Lung (tissue), 12 donors: ENCODE measurements around the gene USP48. TPM values are rescaled to one million over a fixed set of nuclear protein-coding genes. Genes with fewer than 3 reads are reported as not detected.
A peak's percentile ranks its signal among the peaks of the same experiment; 100 is the strongest.

Experiments used
- ATAC-seq: fragments of 200-7000 bp; cut with Tn5 transposase; one replicate; pipeline ENCODE4 v1.9.1; 2020; ENCODE audit warnings: moderate number of reproducible peaks; ENCODE audit not compliant: insufficient read depth, low FRiP score
- DNase-seq, 3 donors: peaks; one replicate each; pipeline ENCODE4 v3.0.0-alpha.2; 2013 to 2017
- H3K27ac ChIP-seq, 2 donors: one replicate each; pipeline ENCODE4 v1.5.1; 2013; ENCODE audit warnings: mild to moderate bottlenecking in 2 of 2, moderate library complexity in 2 of 2, control low read depth in 1 of 2, inconsistent platforms in 1 of 2, low read depth in 1 of 2, low read length in 1 of 2
- H3K27me3 ChIP-seq, 3 donors: one replicate each; pipeline ENCODE4 v1.5.1; 2013; ENCODE audit warnings: low read length in 2 of 3; ENCODE audit not compliant: control insufficient read depth in 3 of 3, insufficient read depth in 3 of 3
- H3K36me3 ChIP-seq, 4 donors: one replicate each; pipeline ENCODE4 v1.5.1; 2013; ENCODE audit warnings: low read length in 4 of 4, mild to moderate bottlenecking in 1 of 4, moderate library complexity in 1 of 4; ENCODE audit not compliant: control insufficient read depth in 4 of 4, insufficient read depth in 4 of 4
- H3K4me1 ChIP-seq, 5 donors: one replicate each; pipeline ENCODE4 v1.5.1; 2013; ENCODE audit warnings: low read length in 5 of 5, mild to moderate bottlenecking in 2 of 5, moderate library complexity in 1 of 5; ENCODE audit not compliant: control insufficient read depth in 5 of 5, insufficient read depth in 5 of 5
- H3K4me3 ChIP-seq: one replicate; pipeline ENCODE4 v1.5.1; 2013; ENCODE audit warnings: mild to moderate bottlenecking, control low read depth, moderate library complexity
- H3K9ac ChIP-seq, 2 donors: one replicate each; pipeline ENCODE4 v1.5.1; 2013; ENCODE audit warnings: low read length in 2 of 2, control low read depth in 1 of 2; ENCODE audit not compliant: insufficient read depth in 1 of 2
- H3K9me3 ChIP-seq, 4 donors: one replicate each; pipeline ENCODE4 v1.5.1; 2013; ENCODE audit warnings: low read length in 3 of 4, mild to moderate bottlenecking in 1 of 4, moderate library complexity in 1 of 4; ENCODE audit not compliant: control insufficient read depth in 4 of 4, insufficient read depth in 3 of 4
- WGBS, 2 donors: extraction: QIAGEN DNeasy Blood & Tissue Kit; methylation state at CpG; one replicate each; pipeline ENCODE4 v1.1.7; 2013; 5-methylcytosine and 5-hydroxymethylcytosine counted together
- polyA plus RNA-seq, 2 donors: library from polyadenylated mRNA; stranded (reverse); fragments of 200-250 nt; gene quantifications; one replicate each; pipeline ENCODE4 v1.2.1, GENCODE V29; 2013
- total RNA-seq, 2 donors: library from RNA; depleted of rRNA in 1 of 2; stranded (reverse); fragments of >200 nt in 1 of 2; gene quantifications; one replicate each; pipeline ENCODE4 v1.2.1, GENCODE V29; 2014 to 2021
- TF ChIP-seq, protein P1 (sequence below): IDR thresholded peaks from 2 replicates; pipeline ENCODE4 v1.5.1; 2012; ENCODE audit warnings: mild to moderate bottlenecking; ENCODE audit errors: control extremely low read depth, extremely low read depth
- donor health status: control.
- donor health status: control.
- donor health status: Bipolar disorder and iron deficiency.
- donor health status: healthy.
- donor health status: DM: yes; HTN: yes; CAD: no.

Gene USP48
- total and polyA plus RNA-seq, 4 donors: 15.6 to 107 (median 33.5) TPM

DNA sequence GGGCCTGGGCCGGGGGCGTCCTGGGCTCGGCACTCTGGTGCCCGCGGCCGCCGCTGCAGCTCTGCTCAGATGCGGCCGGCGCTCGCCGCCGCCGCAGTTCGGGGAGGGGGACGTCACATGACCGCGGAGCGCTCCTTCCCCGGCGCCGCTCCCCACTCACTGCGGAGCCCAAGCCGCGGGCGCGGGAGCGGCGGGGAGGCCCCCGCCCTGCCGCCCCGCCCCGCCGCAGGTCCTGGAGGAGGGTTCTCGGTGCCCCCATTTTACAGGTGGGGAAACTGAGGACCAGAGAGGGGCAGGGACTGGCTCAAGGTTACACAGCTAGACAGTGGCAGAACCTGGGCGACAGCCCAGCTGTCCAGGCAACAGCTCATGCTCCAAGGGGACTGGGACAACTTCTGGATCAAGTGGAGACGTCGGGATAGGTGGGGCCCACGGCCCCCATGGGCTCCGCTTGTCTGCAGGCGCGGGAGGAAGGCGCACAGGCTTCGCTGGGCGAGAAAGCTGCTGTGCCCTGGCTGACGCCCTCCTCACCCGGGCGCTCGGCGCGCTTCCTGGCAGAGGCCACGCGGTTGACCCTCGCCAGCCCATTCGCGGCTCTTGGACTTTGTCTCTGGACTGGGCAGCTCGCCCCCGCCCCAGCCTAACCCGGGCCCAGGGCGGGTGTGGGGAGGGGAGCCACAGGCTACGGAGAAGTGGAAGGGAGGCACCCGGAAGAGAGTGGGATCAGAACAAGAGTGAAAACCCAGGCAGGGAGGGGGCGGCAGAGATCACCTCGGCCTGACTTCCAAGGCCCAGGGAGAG, 113.5 kb downstream of the USP48 start, which contains the start of gene RAP1GAP:
Gene RAP1GAP, minus strand, starts transcription at position 100 of the 801 bp plus-strand sequence. CDS start 49,325 bp downstream, outside the sequence.
- Histone ChIP-seq H3K27me3 (peaks cover 0 to 27% (median 9%) of the 10 kb centered on the region in 3 donors), H3K4me3 (no peak within 1 kb of the TSS), H3K27ac (no peak within 1 kb of the TSS), H3K4me1 (peaks cover 0 to 40% (median 17%) of the 10 kb centered on the region in 5 donors), H3K36me3 (no peaks in the 10 kb centered on the region), H3K9me3 (peaks cover 0 to 2% (median 0%) of the 10 kb centered on the region in 4 donors), H3K9ac (no peak within 1 kb of the TSS)
- TF ChIP-seq, protein P1, sequence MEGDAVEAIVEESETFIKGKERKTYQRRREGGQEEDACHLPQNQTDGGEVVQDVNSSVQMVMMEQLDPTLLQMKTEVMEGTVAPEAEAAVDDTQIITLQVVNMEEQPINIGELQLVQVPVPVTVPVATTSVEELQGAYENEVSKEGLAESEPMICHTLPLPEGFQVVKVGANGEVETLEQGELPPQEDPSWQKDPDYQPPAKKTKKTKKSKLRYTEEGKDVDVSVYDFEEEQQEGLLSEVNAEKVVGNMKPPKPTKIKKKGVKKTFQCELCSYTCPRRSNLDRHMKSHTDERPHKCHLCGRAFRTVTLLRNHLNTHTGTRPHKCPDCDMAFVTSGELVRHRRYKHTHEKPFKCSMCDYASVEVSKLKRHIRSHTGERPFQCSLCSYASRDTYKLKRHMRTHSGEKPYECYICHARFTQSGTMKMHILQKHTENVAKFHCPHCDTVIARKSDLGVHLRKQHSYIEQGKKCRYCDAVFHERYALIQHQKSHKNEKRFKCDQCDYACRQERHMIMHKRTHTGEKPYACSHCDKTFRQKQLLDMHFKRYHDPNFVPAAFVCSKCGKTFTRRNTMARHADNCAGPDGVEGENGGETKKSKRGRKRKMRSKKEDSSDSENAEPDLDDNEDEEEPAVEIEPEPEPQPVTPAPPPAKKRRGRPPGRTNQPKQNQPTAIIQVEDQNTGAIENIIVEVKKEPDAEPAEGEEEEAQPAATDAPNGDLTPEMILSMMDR: no peak
- WGBS, 2 donors: 1% methylated on average over 43 to 64 of the region's 64 CpGs
- DNase-seq: peak in 1 of 3 donors; percentile 55
- ATAC-seq: no peak

DNA sequence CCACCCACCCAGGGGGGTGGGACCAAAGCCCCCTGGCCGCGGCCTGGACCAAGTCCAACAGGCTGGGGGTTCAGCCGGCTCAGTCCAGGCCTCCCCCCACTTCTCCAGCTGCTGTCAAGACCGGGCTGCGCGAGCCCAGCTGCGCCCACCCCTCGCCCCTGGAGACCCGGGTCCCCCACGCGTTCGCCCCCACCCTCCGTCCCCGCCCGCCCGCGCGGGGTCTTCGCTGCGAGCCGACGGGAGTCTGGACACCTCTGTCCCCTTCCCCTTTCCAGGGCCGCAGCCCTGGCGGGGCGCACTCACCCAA, 114.0 kb downstream of the USP48 start:
- Histone ChIP-seq H3K36me3 (no peaks in the 10 kb centered on the region), H3K9me3 (peaks cover 0 to 2% (median 0%) of the 10 kb centered on the region in 4 donors), H3K4me1 (peaks cover 0 to 40% (median 17%) of the 10 kb centered on the region in 5 donors), H3K27ac (no peak overlapping the region), H3K4me3 (no peak overlapping the region), H3K27me3 (peaks cover 0 to 27% (median 9%) of the 10 kb centered on the region in 3 donors), H3K9ac (no peak overlapping the region)
- DNase-seq (no peak), ATAC-seq (no peak)
- 1 to 3% methylated on average over 25 of the region's 25 CpGs for WGBS, 2 donors
- TF ChIP-seq, protein P1: no peak

- Histone ChIP-seq H3K4me1 (peaks cover 0 to 34% (median 16%) of the 10 kb centered on the region in 5 donors), H3K36me3 (no peaks in the 10 kb centered on the region), H3K27ac (no peak overlapping the region), H3K27me3 (peaks cover 0 to 27% (median 9%) of the 10 kb centered on the region in 3 donors), H3K9ac (no peak overlapping the region), H3K4me3 (no peak overlapping the region), H3K9me3 (peaks cover 0 to 2% (median 0%) of the 10 kb centered on the region in 4 donors)
- 8 to 10% methylated on average over 29 to 33 of the region's 33 CpGs for WGBS, 2 donors
- TF ChIP-seq, protein P1: no peak
- DNase-seq: no peak
- ATAC-seq: no peak
Observed at GRCh38 chr1:21668232-21668950, 114.6 kb downstream of the USP48 start.
